Activated gamma-delta T cell (primary cell): Measurements from ENCODE around the gene CAMK1D.

Experiments used
- DNase-seq: peaks from one replicate; lab custom pipeline; 2025; lab: John Stamatoyannopoulos, UW

CAMK1D gene

DNA sequence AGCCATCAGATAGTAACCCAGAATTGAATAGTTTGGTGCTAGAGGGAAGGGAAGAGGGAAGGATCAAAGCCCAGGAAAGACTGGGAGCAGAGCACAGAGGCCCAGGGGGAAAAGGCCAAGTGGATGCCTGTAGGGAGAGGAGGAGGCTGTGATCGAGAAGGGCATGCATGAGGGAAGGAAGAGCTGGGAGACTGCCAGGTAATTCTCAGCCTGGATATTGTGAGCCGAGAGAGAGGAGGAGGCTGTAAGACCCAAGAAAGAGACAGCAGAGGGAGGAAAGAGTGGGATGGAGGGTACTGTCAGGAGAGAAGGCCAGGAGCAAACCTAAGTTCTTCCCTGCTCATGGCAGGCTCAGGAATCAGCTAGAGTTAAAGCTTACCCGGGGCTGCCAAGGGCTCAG is 474.0 kb downstream of the CAMK1D start:
- DNase-seq = no peak

DNA sequence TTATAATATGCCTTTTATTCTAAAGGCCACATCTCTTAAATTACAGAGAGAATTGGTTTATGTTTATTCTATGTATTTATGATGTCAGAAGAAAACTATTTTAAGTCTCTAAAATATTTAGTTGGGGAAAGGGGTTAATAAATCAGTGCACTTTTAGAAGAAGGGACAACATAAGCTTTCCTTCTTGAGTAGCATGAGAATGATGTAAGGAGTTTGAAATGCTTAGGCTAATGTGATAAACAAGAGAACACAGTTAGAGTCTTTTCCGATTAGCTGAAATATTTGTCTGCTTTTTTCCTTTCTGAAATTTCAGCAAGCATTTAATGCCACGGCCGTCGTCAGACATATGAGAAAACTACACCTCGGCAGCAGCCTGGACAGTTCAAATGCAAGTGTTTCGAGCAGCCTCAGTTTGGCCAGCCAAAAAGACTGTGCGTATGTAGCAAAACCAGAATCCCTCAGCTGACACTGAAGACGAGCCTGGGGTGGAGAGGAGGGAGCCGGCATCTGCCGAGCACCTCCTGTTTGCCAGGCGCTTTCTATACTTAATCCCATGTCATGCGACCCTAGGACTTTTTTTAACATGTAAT is 476.0 kb downstream of the CAMK1D start:
- DNase-seq = no peak

- no peak for DNase-seq
Measured at GRCh38 chr10:12826800-12827372, 477.5 kb downstream of the CAMK1D start.

DNA sequence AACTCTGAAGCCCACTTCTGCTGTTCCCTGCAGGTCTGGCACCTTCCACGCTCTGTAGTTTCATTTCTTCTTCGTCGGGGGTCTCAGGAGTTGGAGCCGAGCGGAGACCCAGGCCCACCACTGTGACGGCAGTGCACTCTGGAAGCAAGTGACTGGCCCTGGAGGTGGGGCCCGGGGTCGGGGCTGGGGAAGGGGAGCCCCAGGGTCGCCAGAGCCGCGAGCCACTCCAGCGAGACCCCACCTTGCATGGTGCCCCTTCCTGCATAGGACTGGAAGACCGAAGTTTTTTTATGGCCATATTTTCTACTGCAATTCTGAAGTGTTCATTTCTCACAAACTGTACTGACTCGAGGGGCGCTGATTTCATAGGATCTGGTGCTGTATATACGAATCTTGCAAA is 479.4 kb downstream of the CAMK1D start:
- no peak for DNase-seq

DNA sequence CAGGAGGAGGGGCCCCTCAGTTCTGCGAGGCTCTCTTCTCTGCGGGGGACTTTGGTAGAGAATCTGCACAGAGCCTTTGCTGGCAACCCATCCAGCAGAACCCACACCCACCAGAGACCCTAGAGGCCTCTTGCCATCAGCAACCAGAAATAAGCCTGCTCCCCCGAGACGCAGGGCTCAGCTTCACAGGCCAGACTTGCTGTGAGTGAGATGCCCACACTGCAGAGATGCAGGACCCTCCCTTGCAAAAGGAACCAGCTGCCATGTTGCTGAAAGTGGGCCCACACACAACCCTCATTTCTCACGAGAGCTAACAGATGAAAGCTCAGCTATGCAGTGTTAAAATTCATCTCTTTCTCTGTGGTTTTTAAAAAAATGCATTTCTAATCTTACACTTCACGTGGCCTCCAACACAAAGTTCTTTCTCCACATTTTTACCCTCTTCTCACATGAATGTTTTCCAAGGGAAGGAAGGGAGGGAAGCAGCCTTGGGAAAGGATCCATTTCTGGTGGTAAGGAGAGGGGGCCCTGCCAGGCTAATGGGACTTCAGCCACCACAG is 480.6 kb downstream of the CAMK1D start:
- no peak for DNase-seq

DNA sequence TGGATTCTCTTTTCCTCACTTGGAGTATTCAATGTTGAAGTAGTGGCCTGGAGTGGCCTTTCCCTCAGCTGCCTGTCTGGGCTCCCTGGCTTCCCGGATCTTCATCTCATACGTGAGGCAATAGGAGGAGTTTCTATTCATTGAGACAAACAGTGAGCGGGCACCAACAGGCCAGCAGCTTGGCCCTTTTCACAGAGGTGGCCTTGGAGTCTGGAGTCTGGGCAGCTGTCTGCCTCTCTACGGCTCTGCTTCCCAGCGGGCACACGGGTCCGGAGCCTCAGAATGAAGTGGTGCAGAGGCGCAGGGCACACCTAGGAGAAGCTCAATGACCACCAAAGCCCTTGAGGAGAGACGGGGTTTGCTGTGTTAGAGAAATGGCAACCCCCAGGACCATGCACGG is 482.7 kb downstream of the CAMK1D start:
- DNase-seq = no peak

DNA sequence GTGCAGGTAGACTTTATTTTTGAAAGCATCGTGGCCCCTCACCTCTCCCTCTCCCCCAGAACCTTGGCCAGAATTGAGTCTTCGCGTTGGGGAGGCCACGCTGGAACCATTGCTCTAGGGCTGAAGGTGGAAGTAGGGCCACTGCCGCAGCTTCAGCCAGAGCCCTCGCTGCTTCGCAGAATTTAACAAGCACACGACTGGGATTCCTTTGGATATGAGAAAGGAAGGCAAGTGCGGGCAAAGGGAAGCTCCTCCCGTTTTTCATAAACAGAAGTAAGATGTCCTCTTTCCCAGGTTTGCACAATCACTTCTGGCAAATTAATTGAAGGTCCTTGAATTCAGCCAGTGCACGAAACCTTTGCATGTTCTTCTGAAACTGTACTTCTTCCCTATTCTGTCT is 484.1 kb downstream of the CAMK1D start:
- no peak for DNase-seq

DNA sequence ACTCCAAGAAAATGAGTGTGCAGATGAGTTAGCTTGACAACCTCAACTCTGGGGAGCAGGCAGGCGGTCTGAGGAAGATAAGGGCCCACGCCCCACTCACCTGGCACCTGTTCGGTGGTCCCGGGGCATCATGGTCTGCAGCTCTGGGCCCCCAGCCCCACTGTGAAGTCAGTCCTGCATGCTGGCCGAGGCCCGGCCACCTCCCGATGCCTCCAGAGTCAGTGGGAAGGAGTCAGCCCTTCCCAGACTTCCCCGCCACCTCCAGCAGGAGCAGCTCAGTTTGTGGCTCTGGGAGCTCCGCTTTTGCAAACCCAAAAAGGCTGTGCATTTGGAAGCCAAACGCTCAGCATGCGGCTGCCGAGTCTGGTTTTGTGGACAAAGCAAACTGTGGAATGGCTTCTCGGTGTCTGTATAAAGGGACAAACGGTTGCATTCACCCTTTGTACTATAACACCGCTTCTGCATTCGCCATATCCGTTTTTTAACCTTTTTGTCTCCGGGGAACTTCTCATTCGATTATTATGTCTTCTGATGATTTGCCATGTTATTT is 484.8 kb downstream of the CAMK1D start:
- DNase-seq = no peak

GRCh38 chr10:12834721-12835120 is 485.4 kb downstream of the CAMK1D start:
- DNase-seq = no peak

DNA sequence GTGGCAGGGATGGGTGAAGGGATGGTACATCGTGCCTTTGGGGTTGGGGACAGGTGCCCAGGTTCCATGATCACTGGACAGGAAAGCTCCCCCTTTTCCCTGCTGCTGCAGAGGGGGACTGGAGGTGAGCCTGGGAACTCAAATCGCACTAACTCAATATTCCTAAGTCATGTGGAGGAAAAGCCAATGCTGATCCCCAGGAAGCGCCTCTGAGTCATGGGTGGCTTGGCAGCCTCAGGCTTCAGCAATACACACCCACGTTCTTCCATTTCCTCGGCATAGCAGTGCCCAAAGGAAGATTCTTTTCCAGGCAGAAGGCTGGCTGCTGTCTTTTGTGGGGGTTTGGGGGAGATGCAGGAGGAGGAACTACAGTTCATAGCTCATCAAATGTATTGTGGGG is 486.4 kb downstream of the CAMK1D start:
- DNase-seq = no peak

DNA sequence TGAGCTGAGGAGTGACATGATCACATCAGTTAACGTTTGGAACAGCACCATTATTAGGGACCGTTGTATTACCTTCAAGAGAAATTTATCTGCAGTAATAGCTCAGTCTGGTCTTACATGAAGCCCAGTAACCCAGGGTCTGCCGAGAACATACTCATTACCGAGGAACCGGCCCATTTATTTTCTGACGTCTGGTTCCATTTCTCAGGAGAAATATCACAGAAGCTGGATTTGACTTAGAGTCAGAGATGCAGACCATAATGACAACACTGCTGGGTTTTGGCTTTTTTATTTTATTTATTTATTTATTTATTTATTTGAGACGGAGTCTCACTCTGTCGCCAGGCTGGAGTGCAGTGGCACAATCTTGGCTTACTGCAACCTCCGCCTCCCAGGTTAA is 489.0 kb downstream of the CAMK1D start:
- no peak for DNase-seq

DNA sequence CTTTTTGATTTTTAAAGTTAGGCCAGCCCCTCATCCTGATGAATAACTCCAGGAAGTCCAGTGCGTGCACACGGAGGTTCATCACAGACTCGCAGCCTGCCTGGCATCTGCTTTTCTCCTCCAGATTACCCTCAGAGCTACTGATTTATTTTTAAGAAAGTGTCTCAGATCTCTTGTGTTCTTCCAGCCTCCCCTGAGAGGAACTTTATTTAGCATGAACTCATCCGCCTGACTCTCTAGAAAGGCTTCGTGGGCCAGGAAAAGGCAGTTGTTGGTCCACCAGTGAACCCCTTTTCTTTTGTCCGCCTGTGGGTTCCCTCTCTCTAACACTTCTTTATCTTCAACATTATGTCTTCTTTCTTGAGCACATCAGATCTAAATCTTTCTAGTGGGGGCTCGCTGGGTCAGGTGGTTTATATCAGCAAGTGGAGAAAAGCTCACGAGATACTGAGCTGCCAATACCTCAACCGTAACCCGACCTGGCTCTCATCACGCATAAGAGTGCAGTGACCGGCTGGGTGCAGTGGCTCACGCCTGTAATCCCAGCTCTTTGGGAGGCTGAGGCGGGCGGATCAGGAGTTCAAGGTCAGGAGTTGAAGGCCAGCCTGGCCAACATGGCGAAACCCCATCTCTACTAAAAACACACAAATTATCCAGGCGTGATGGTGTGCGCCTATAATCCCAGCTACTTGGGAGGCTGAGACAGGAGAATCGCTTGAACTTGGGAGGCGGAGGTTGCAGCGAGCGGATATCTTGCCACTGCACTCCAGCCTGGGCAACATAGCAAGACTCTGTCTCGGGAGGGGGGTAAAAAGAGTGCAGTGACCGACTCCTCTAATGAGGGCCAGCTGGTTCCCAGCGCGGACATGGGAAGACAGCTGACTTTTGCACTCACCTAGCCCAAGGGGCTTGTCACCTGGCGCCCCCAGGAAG is 489.9 kb downstream of the CAMK1D start:
- DNase-seq = no peak

DNA sequence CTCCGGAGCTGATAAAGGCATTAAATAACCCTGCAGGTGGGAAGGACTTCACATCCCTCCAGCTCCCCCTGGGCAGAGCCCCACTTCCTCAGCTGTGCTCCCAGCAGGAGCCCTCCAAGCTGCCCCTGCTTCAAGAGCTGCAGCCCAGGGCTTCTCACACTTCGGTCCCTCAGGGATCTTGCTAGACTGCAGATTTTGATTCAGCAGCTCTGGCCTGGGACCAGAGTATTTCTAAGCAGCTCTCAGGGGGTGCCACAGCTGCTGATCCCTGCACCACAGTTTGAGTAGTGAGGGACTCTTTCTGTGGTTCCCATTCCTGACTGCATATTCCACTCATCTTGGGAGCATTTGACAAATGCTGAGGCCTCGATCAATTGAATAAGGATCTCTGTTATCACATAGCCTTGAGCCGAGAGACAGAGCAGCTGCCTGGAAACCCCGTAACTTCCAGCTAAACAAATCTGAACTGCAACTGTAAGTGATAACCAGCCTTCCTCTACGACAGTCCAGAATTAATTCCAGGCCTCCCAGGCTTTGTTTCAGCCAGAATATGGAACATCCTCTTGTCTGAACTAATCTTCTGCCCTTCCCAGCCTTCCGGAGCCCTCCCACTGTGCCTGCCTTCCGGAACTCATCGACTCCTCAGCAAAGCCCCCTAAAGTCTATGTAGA is 490.7 kb downstream of the CAMK1D start:
- DNase-seq = no peak

GRCh38 chr10:12841426-12841825 is 492.1 kb downstream of the CAMK1D start:
- DNase-seq = no peak

- no peak for DNase-seq
Measured at GRCh38 chr10:12841826-12842225, 492.5 kb downstream of the CAMK1D start.

DNA sequence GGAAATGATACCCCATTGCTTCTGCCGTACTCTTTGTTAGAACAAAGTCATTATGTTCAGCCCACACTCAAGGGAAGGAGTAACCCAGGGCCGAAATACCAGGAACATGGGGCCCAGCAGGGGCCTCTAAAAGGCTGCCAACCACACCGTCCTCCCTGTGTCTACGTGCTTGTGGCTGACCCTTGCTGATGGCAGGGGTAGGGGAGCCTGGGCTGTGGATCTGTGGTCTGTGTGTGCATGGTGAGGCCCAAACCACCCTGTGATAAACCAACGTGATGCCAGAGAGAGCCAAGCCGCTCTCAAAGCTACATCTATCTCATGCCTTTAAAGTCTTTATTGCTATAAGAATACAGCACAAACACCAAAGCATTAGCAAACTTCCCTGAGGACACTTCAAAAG is 493.0 kb downstream of the CAMK1D start:
- no peak for DNase-seq

- no peak for DNase-seq
Measured at GRCh38 chr10:12843296-12843945, 494.1 kb downstream of the CAMK1D start.

GRCh38 chr10:12844811-12845483 is 495.6 kb downstream of the CAMK1D start:
- DNase-seq = no peak

- no peak for DNase-seq
Measured at GRCh38 chr10:12846718-12847117, 497.4 kb downstream of the CAMK1D start.

DNA sequence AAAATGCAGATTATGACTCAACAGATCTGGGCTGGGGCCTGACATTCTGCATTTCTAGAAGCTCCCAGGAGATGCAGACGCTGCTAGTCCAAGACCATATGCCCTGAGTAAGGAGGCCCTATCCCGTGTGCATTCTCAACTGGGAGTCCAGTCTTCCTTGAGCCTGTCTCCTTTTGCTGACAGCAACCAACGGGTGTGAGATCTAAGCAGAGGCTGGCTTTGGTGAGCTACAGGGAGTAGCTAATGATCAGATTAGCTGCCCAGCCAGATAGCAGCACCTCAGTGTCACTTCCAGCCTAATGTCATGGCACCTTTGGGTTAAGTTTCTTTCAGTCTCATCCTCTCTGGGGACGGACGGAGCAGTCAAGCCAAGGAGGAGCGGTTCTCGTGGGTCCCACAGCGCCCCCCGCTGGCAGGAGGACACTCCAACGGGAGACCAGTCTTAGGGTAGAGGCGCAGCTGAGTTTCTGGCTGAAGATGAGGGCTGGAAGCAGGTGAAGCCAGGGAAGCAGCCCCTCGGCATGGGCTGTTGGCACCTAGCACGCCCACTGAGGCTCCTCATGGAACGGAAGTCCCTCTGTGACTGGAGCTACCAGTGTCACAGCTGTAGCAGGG is 498.1 kb downstream of the CAMK1D start:
- DNase-seq = no peak
